WTC11 (cell line): Measurements from ENCODE around the gene NAALADL2.

ENCODE experiments used
- ATF2 ChIP-seq: sonication (generic); formaldehyde crosslinking; IDR thresholded peaks from 2 replicates; pipeline ENCODE4 v1.8.1; 2022; ENCODE audit warnings: low read depth, missing genetic modification reagents, borderline replicate concordance
- SP1 ChIP-seq: sonication (generic); formaldehyde crosslinking; conservative IDR thresholded peaks from 2 replicates; pipeline ENCODE4 v1.8.1; 2022; ENCODE audit warnings: missing genetic modification reagents
- ZNF317 ChIP-seq: sonication (generic); formaldehyde crosslinking; IDR thresholded peaks from 2 replicates; pipeline ENCODE4 v1.8.1; 2023; ENCODE audit warnings: low read depth, mild to moderate bottlenecking, moderate library complexity, missing genetic modification reagents, borderline replicate concordance
- TF ChIP-seq, protein P1 (sequence below): sonication (generic); formaldehyde crosslinking; IDR thresholded peaks from 2 replicates; pipeline ENCODE4 v1.8.1; 2022; ENCODE audit warnings: mild to moderate bottlenecking, missing genetic modification reagents, moderate library complexity, borderline replicate concordance

DNA sequence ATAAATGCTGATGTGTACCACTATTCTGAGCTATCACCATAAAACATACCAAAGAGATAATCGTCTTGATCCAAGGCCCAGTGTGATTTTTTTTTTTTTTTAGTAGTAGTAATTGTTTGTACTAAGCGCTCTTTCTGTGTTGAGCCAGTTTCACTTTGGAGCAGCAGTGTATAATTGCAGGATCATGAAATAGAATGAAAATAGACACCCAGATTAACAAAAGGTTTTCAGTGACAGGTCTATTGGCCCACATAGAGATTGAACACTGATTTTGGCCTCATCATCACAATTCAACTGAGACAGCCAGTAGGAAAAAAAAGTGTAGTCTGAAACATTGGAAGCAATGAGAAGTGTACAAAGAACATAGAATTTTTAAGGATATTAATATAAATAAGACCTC is 749.8 kb downstream of the NAALADL2 start:
- no peak for TF ChIP-seq SP1 (CRISPR knock-in tag)
- no peak for TF ChIP-seq ATF2 (CRISPR knock-in tag)
- TF ChIP-seq, protein P1, sequence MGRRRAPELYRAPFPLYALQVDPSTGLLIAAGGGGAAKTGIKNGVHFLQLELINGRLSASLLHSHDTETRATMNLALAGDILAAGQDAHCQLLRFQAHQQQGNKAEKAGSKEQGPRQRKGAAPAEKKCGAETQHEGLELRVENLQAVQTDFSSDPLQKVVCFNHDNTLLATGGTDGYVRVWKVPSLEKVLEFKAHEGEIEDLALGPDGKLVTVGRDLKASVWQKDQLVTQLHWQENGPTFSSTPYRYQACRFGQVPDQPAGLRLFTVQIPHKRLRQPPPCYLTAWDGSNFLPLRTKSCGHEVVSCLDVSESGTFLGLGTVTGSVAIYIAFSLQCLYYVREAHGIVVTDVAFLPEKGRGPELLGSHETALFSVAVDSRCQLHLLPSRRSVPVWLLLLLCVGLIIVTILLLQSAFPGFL (CRISPR knock-in tag), result no peak
- no peak for TF ChIP-seq ZNF317 (CRISPR knock-in tag)
